Measurements from ENCODE around the gene PCNA. TPM values are rescaled to one million over a fixed set of nuclear protein-coding genes. Genes with fewer than 3 reads are reported as not detected.

PCNA gene
- total and polyA plus RNA-seq, 7 donors = 24.6 to 145 (median 54.8) TPM

DNA sequence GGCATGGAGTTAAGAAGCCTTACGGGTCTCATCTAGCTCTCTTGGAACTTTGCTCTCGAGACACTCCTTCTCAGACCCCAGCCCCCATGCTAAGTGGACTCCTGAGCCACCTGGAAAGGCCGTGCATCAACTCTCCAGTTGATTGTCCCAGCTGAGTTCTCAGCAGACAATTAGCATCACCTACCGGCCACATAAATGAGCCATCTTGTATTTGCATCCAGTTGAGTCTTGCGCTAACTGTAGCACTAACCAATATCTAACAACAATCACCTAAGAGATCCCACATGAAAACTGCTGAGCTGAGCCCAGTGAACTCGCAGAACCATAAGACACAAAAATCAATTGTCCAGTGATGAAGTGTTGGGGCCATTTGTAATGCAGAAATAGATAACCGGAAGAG lies 49.7 kb downstream of the PCNA start:
- intact Hi-C loops (cut with DNase I) = no loop called here
- Histone ChIP-seq H3K36me3 (no peaks in the 10 kb centered on the region), H3K4me1 (peaks cover 0 to 13% (median 11%) of the 10 kb centered on the region in 4 donors), H3K27me3 (no peaks in the 10 kb centered on the region), H3K27ac (no peak overlapping the region), H3K4me3 (no peak overlapping the region), H3K9me3 (no peaks in the 10 kb centered on the region)
- TF ChIP-seq POLR2AphosphoS5 (IDR thresholded peaks at IDR 0.05) (no peak), EP300 (IDR thresholded peaks at IDR 0.05) (no peak), POLR2A (IDR thresholded peaks at IDR 0.05) (no peak)
- TF ChIP-seq, protein P1, sequence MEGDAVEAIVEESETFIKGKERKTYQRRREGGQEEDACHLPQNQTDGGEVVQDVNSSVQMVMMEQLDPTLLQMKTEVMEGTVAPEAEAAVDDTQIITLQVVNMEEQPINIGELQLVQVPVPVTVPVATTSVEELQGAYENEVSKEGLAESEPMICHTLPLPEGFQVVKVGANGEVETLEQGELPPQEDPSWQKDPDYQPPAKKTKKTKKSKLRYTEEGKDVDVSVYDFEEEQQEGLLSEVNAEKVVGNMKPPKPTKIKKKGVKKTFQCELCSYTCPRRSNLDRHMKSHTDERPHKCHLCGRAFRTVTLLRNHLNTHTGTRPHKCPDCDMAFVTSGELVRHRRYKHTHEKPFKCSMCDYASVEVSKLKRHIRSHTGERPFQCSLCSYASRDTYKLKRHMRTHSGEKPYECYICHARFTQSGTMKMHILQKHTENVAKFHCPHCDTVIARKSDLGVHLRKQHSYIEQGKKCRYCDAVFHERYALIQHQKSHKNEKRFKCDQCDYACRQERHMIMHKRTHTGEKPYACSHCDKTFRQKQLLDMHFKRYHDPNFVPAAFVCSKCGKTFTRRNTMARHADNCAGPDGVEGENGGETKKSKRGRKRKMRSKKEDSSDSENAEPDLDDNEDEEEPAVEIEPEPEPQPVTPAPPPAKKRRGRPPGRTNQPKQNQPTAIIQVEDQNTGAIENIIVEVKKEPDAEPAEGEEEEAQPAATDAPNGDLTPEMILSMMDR (IDR thresholded peaks at IDR 0.05) = no peak
- 96 to 97% methylated on average over 7 of the region's 7 CpGs for WGBS, 2 donors
- no peak for DNase-seq

DNA sequence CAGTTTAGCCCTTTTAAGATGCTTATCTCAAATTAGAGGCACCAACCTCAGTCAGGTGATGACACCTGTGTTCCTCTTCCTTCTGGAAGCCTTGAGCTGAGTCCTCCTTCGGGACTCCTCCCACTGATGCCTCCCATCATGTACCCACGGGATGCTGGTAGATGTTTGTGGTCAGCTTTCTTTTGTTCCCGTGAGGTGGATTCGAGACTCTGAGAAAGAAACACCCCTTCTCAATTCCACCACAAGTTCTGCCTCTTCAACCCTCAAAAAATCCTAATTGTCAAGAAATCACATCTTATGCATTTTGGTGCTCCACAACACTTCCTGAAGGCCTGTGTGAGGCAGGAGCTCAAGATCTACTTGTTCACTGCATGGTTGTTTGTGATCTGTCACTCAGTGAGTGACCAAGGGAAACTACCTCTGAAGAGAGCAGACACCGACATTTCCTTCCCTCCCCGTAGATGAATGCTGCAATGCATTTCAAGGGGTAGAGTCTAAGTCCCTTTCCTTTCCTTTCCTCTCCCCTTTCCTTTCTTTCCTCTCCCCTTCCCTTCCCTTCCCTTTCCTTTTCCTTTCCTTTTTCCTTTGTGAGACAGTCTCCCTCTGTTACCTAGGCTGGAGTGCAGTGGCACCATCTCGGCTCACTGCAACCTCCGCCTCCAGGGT lies 50.5 kb downstream of the PCNA start:
- no peak for DNase-seq
- no peaks in the 10 kb centered on the region for H3K9me3 ChIP-seq
- no peak overlapping the region for H3K27ac ChIP-seq
- H3K36me3 ChIP-seq = no peaks in the 10 kb centered on the region
- 75 to 94% methylated on average over 8 of the region's 8 CpGs for WGBS, 2 donors
- TF ChIP-seq EP300 (IDR thresholded peaks at IDR 0.05) (no peak), POLR2AphosphoS5 (IDR thresholded peaks at IDR 0.05) (no peak), POLR2A (IDR thresholded peaks at IDR 0.05) (no peak)
- TF ChIP-seq, protein P1 (IDR thresholded peaks at IDR 0.05) = no peak
- no peak overlapping the region for H3K4me3 ChIP-seq
- intact Hi-C loops (cut with DNase I) = no loop called here
- H3K27me3 ChIP-seq = no peaks in the 10 kb centered on the region
- peaks cover 0 to 13% (median 11%) of the 10 kb centered on the region in 4 donors for H3K4me1 ChIP-seq

DNA sequence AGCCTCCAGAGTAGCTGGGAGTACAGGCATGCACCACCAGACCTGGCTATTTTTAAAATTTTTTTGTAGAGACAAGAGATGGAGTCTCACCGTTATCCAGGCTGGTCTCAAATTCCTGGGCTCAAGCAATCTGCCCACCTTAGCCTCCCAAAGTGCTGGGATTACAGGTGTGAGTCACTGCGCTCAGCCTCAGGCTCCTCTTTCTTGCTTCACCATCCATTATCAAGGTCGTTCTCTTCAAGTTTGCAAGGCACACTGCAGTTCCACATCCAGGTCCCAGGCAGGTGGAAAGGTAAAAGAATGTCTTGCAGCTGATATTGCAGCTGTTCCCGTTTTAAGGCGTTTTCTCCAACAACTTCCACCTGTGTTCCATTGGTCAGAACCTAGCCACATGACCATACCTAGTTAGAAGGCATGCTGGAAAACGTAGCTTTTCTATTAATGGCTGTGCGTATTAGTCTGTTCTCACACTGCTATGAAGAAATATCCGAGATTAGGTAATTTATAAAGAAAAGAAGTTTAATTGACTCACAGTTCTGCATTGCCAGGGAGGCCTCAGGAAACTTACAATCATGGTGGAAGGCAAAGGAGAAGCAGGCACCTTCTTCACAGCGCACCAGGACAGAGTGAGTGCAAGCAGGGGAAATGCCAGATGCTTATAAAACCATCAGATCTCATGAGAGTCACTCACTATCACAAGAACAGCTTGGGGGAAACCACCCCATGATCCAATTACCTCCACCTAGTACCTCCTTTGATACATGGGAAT lies 51.7 kb downstream of the PCNA start:
- Histone ChIP-seq H3K36me3 (no peaks in the 10 kb centered on the region), H3K4me3 (no peak overlapping the region), H3K9me3 (no peaks in the 10 kb centered on the region), H3K27me3 (no peaks in the 10 kb centered on the region), H3K4me1 (peaks cover 0 to 3% (median 3%) of the 10 kb centered on the region in 4 donors), H3K27ac (no peak overlapping the region)
- WGBS, 2 donors = 91 to 92% methylated on average over 9 of the region's 9 CpGs
- DNase-seq = no peak
- TF ChIP-seq EP300 (IDR thresholded peaks at IDR 0.05) (no peak), POLR2A (IDR thresholded peaks at IDR 0.05) (no peak), POLR2AphosphoS5 (IDR thresholded peaks at IDR 0.05) (no peak)
- TF ChIP-seq, protein P1 (IDR thresholded peaks at IDR 0.05) = no peak
- intact Hi-C loops (cut with DNase I) = no loop called here

DNA sequence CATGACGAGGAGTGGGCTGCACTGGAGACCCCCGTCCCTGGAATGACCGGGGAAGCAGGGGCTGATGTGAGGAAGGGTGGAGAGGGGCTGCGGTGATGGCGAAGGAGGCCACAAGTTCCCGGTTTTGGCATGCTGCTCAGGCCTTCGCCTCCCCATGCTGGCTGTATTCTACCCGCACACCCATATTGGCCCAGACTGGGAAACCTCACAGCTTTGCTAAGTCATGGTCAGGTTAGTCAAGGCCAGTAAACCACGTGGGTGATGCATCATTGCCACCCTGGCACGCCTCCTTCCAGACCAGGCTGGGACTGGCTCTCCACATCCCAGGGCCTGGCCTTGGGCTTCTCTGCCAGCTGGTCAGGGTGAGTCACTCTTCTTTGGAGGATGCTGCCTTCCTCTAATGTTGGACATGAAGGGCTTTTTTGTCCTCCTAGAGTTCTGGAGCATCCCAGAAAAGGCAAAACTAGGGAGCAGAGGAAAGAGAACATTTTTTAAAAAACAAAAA lies 53.8 kb downstream of the PCNA start:
- TF ChIP-seq POLR2A (IDR thresholded peaks at IDR 0.05) = no peak
- Histone ChIP-seq H3K9me3 (no peaks in the 10 kb centered on the region), H3K27ac (peak overlapping the region in 1 of 4 donors; percentile 35), H3K36me3 (no peaks in the 10 kb centered on the region), H3K4me3 (no peak overlapping the region), H3K27me3 (no peaks in the 10 kb centered on the region), H3K4me1 (no peaks in the 10 kb centered on the region)
- DNase-seq = peak; percentile 68
- WGBS, 2 donors = 82 to 89% methylated on average over 10 of the region's 10 CpGs
- intact Hi-C loops (cut with DNase I) = no loop called here

DNA sequence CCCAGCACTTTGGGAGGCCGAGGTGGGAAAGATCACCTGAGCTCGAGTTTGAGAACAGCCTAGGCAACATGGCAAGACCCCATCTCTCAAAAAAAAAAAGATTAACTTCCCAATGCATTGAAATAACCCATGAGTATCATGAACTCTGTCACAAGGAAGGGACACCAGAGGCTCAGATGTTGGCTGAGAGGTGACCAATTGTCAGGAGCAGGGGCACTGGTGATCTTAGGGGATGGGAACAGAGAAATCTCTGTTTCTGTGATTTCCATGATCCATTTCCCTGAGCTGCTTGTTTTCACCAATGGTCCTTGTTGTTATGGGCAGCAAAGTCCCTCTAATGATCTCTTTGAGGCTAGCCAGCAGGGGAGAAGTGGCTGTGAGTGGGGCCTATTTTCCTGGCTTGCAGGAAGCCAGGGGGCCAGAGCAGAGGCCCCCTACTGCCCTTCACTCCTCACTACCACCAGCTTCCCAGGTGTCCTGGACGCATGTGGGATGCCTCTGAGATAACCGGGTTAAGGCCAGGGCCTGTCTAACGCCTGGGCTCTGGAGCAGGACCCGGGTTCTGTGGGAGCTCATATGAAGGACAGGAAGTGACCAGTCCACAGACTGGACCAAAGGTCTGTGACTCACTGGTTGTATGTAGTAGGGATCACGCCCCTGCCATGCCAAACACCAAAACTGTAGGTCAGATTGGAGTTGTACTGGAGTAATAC lies 54.4 kb downstream of the PCNA start:
- no peak for TF ChIP-seq POLR2A (IDR thresholded peaks at IDR 0.05)
- 93 to 94% methylated on average over 7 of the region's 7 CpGs for WGBS, 2 donors
- Histone ChIP-seq H3K4me1 (no peaks in the 10 kb centered on the region), H3K27me3 (no peaks in the 10 kb centered on the region), H3K4me3 (no peak overlapping the region), H3K9me3 (no peaks in the 10 kb centered on the region), H3K27ac (peak overlapping the region in 1 of 4 donors; percentile 35), H3K36me3 (no peaks in the 10 kb centered on the region)
- no peak for DNase-seq
- intact Hi-C loops (cut with DNase I) = no loop called here

Small RNAs within 50 kb of the gene (small RNA-seq; reads per million reads assigned to genes)
- gene RF00019 = 0 reads per million in 3 donors
- 0 reads per million in 3 donors for gene RF00568
- gene RNA5SP474 = 0.06 to 0.22 (median 0.11) reads per million in 3 donors

Other genes starting within 250 kb of the PCNA start
- 10 to 100 TPM; 10.9 to 15.2 (median 12.9) TPM for gene SLC23A2, start 118.4 kb downstream of the PCNA start, total RNA-seq
- gene SLC23A2, start 118.4 kb downstream of the PCNA start, polyA plus RNA-seq = 1 to 10 TPM in 2 of 3 donors, under 1 TPM in 1; 0.60 to 6.1 (median 1.4) TPM
- 100 to 1,000 TPM in 1 of 4 donors, 10 to 100 TPM in 3; 79.3 to 116 (median 94.0) TPM for gene TMEM230, start 6.9 kb downstream of the PCNA start, total RNA-seq
- gene TMEM230, start 6.9 kb downstream of the PCNA start, polyA plus RNA-seq = 100 to 1,000 TPM in 2 of 3 donors, 10 to 100 TPM in 1; 68.7 to 145 (median 119) TPM
- 10 to 100 TPM; 30.0 to 49.0 (median 36.8) TPM for gene CDS2, start 7.0 kb upstream of the PCNA start, total RNA-seq
- gene CDS2, start 7.0 kb upstream of the PCNA start, polyA plus RNA-seq = 10 to 100 TPM in 1 of 3 donors, 1 to 10 TPM in 2; 1.8 to 15.7 (median 6.7) TPM
- gene PROKR2, start 197.0 kb upstream of the PCNA start, total RNA-seq = not detected
- gene PROKR2, start 197.0 kb upstream of the PCNA start, polyA plus RNA-seq = not detected